Measurements from ENCODE around the gene NFE2L1. TPM values are rescaled to one million over a fixed set of nuclear protein-coding genes. Genes with fewer than 3 reads are reported as not detected.

The NFE2L1 gene
- total RNA-seq, 1 donor from 2014 or later = 445 TPM

DNA sequence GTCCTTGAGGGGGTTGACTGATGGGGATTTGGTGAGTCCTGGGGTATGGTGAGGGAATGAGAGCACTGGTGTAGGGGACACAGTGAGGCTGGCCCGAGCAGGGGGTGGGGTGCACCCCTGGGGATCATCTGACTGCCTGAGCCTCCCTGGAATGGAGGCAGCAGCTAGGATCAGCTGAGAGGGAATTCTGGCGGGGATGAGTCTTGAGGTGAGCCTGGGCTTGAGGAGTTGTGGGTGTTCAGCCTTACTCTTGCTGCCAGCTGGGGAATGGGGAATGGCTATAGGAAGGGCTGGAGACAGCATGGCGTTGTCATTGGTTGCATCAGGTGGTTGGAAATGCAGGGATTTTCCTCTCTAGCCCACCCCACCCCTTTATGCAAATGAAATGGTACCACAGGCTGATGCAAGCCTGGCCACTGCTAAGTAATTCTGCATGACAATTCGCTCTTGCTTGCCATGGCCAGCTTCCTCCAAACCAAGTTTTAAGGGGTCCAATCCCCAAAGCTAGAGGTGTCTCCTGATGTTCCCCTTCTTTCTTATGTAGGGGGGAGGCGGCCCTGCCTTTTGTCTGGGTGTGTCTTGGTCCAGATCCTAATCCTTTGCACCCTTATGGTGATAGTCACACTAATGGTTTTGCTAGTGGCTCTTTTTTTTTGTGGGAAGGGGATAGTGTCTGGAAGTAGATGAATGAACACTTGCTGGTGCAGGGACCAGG, 7.5 kb downstream of the NFE2L1 start:
- H3K4me3 Mint-ChIP-seq (ENCODE audit: unreplicated experiment) = peak overlapping the region; percentile 94
- no peak for DNase-seq (ENCODE audit: low spot score)
- no peaks in the 10 kb centered on the region for H3K27me3 Mint-ChIP-seq (ENCODE audit: low read depth)
- peaks cover 50% of the 10 kb centered on the region for H3K36me3 Mint-ChIP-seq (ENCODE audit: low read depth)
- H3K27ac Mint-ChIP-seq (ENCODE audit: unreplicated experiment) = peak overlapping the region; percentile 100
- TF ChIP-seq, protein P1, sequence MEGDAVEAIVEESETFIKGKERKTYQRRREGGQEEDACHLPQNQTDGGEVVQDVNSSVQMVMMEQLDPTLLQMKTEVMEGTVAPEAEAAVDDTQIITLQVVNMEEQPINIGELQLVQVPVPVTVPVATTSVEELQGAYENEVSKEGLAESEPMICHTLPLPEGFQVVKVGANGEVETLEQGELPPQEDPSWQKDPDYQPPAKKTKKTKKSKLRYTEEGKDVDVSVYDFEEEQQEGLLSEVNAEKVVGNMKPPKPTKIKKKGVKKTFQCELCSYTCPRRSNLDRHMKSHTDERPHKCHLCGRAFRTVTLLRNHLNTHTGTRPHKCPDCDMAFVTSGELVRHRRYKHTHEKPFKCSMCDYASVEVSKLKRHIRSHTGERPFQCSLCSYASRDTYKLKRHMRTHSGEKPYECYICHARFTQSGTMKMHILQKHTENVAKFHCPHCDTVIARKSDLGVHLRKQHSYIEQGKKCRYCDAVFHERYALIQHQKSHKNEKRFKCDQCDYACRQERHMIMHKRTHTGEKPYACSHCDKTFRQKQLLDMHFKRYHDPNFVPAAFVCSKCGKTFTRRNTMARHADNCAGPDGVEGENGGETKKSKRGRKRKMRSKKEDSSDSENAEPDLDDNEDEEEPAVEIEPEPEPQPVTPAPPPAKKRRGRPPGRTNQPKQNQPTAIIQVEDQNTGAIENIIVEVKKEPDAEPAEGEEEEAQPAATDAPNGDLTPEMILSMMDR (IDR thresholded peaks at IDR 0.05) = no peak
- H3K9me3 Mint-ChIP-seq (ENCODE audit: low read depth) = no peaks in the 10 kb centered on the region
- peaks cover 83% of the 10 kb centered on the region for H3K4me1 Mint-ChIP-seq (ENCODE audit: low read depth)

DNA sequence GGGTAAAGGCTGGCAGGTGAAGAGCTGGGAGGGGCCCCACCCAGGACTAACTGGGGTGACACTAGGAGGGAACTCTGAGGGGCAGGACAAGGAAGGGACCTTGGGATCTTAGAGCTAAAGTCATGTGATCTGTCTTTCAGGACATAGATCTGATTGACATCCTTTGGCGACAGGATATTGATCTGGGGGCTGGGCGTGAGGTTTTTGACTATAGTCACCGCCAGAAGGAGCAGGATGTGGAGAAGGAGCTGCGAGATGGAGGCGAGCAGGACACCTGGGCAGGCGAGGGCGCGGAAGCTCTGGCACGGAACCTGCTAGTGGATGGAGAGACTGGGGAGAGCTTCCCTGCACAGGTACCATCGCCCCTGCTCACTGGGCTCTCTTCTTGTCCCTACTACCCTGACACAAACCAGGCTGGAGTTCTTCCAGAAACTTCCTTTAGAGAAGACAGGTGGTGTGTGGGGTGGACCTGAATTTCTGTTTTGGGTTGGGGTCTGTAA, 8.1 kb downstream of the NFE2L1 start:
- Mint-ChIP-seq H3K36me3 (ENCODE audit: low read depth) (peaks cover 52% of the 10 kb centered on the region), H3K4me1 (ENCODE audit: low read depth) (peaks cover 81% of the 10 kb centered on the region), H3K27me3 (ENCODE audit: low read depth) (no peaks in the 10 kb centered on the region), H3K9me3 (ENCODE audit: low read depth) (no peaks in the 10 kb centered on the region), H3K27ac (ENCODE audit: unreplicated experiment) (peak overlapping the region; percentile 100), H3K4me3 (ENCODE audit: unreplicated experiment) (peak overlapping the region; percentile 94)
- DNase-seq (ENCODE audit: low spot score) = no peak
- TF ChIP-seq, protein P1 (IDR thresholded peaks at IDR 0.05) = no peak

DNA sequence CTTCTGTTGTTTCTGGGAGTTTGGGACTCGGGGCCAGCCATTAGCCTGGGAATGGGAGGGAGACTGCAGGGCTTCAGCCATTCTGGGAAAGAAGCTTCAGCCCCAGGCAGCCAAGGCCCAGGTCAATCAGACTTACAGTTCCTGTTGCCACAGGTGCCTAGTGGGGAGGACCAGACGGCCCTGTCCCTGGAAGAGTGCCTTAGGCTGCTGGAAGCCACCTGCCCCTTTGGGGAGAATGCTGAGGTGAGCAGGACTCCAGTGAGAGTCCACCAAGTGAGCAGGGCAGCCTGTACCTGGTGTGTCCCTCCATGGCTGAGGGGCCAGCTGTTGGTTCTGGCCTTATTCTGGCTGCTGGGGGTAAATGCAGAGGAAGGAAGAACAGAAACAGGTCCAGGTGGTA, 8.7 kb downstream of the NFE2L1 start:
- Mint-ChIP-seq H3K4me1 (ENCODE audit: low read depth) (peaks cover 80% of the 10 kb centered on the region), H3K27me3 (ENCODE audit: low read depth) (no peaks in the 10 kb centered on the region), H3K27ac (ENCODE audit: unreplicated experiment) (peak overlapping the region; percentile 100), H3K9me3 (ENCODE audit: low read depth) (no peaks in the 10 kb centered on the region), H3K36me3 (ENCODE audit: low read depth) (peaks cover 47% of the 10 kb centered on the region), H3K4me3 (ENCODE audit: unreplicated experiment) (no peak overlapping the region)
- TF ChIP-seq, protein P1 (IDR thresholded peaks at IDR 0.05) = no peak
- DNase-seq (ENCODE audit: low spot score) = no peak

DNA sequence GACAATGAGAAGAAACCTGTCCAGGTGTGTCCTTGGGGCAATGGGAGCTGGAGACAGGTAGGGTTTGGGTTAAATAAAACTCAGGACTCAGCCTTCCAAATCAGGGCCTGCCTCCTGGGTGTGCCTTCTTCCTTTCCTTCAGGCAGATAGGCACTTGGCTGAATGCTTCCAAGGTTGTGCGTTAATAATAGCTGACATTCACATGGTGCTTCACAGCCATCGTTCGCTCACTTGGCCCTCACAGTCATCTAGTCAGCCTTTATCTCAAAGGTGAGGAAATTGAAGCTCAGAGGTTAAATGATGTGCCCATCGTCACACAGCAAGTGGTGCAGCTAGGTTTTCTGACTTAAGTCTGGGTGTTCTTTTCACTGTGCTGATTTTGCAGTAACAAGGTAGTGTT, 9.5 kb downstream of the NFE2L1 start:
- no peak for DNase-seq (ENCODE audit: low spot score)
- H3K9me3 Mint-ChIP-seq (ENCODE audit: low read depth) = no peaks in the 10 kb centered on the region
- H3K27ac Mint-ChIP-seq (ENCODE audit: unreplicated experiment) = peak overlapping the region; percentile 100
- H3K4me3 Mint-ChIP-seq (ENCODE audit: unreplicated experiment) = no peak overlapping the region
- TF ChIP-seq, protein P1 (IDR thresholded peaks at IDR 0.05) = no peak
- no peaks in the 10 kb centered on the region for H3K27me3 Mint-ChIP-seq (ENCODE audit: low read depth)
- H3K4me1 Mint-ChIP-seq (ENCODE audit: low read depth) = peaks cover 76% of the 10 kb centered on the region
- peaks cover 49% of the 10 kb centered on the region for H3K36me3 Mint-ChIP-seq (ENCODE audit: low read depth)

DNA sequence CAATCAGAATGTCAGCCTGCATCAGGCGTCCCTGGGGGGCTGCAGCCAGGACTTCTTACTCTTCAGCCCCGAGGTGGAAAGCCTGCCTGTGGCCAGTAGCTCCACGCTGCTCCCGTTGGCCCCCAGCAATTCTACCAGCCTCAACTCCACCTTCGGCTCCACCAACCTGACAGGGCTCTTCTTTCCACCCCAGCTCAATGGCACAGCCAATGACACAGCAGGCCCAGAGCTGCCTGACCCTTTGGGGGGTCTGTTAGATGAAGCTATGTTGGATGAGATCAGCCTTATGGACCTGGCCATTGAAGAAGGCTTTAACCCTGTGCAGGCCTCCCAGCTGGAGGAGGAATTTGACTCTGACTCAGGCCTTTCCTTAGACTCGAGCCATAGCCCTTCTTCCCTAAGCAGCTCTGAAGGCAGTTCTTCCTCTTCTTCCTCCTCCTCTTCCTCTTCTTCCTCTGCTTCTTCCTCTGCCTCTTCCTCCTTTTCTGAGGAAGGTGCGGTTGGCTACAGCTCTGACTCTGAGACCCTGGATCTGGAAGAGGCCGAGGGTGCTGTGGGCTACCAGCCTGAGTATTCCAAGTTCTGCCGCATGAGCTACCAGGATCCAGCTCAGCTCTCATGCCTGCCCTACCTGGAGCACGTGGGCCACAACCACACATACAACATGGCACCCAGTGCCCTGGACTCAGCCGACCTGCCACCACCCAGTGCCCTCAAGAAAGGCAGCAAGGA, 10.4 kb downstream of the NFE2L1 start:
- H3K9me3 Mint-ChIP-seq (ENCODE audit: low read depth) = no peaks in the 10 kb centered on the region
- H3K27me3 Mint-ChIP-seq (ENCODE audit: low read depth) = no peaks in the 10 kb centered on the region
- peak overlapping the region; percentile 100 for H3K27ac Mint-ChIP-seq (ENCODE audit: unreplicated experiment)
- peaks cover 67% of the 10 kb centered on the region for H3K4me1 Mint-ChIP-seq (ENCODE audit: low read depth)
- TF ChIP-seq, protein P1 (IDR thresholded peaks at IDR 0.05) = no peak
- H3K4me3 Mint-ChIP-seq (ENCODE audit: unreplicated experiment) = no peak overlapping the region
- H3K36me3 Mint-ChIP-seq (ENCODE audit: low read depth) = peaks cover 48% of the 10 kb centered on the region
- DNase-seq (ENCODE audit: low spot score) = no peak
